SK-N-SH (cell line): Measurements from ENCODE around the gene TAF4. TPM values are rescaled to one million over a fixed set of nuclear protein-coding genes. Genes with fewer than 3 reads are reported as not detected.

Experiments
- CTCF ChIA-PET: fragments of 300-600, 350-600 bp; formaldehyde crosslinking; extraction: SDS; loops from one replicate; lab custom pipeline; 2021; lab: Yijun Ruan, JAX
- POLR2A ChIA-PET: fragments of 350-600 bp; sonication (Branson Sonifier 250); formaldehyde crosslinking; extraction: SDS; loops from one replicate; lab custom pipeline; 2020; ENCODE audit warnings: antibody characterized with exemption, inconsistent platforms; lab: Yijun Ruan, JAX
- DNase-seq: peaks from one replicate; pipeline ENCODE4 v3.0.0; 2012
- H2AFZ ChIP-seq: fragments of 200-600 bp; sonication (generic); 2 replicates; pipeline ENCODE4 v1.8.1; 2016; ENCODE audit warnings: antibody characterized with exemption, mild to moderate bottlenecking, low read depth
- H3F3A ChIP-seq: fragments of 200-600 bp; sonication (generic); replicated peaks from 2 replicates; pipeline ENCODE3; 2016; ENCODE audit warnings: antibody characterized with exemption, mild to moderate bottlenecking; ENCODE audit not compliant: insufficient read depth
- H3K27ac ChIP-seq, 2 experiments: fragments of 200-500 bp in 1 of 2; fragments of 200-600 bp in 1 of 2; sonication (Bioruptor generic) in 1 of 2; sonication (generic), shearing (Covaris generic) in 1 of 2; 2 replicates each; pipeline versions ENCODE4 v1.5.1 to v1.6.1; 2014 to 2016; ENCODE audit warnings: low read depth in 2 of 2, inconsistent platforms in 1 of 2, low read length in 1 of 2, mild to moderate bottlenecking in 1 of 2, mixed read lengths in 1 of 2
- H3K27me3 ChIP-seq: fragments of 200-600 bp; sonication (generic), shearing (Covaris generic); 2 replicates; pipeline ENCODE4 v1.6.1; 2016; ENCODE audit warnings: mixed run types; ENCODE audit not compliant: insufficient read depth
- H3K36me3 ChIP-seq, 2 experiments: fragments of 200-500 bp in 1 of 2; fragments of 200-600 bp in 1 of 2; sonication (Bioruptor generic) in 1 of 2; sonication (generic) in 1 of 2; replicated peaks in 1 of 2; 2 replicates each; pipeline versions ENCODE3 to v1.5.1; 2014 to 2016; ENCODE audit warnings: low read length in 1 of 2, mild to moderate bottlenecking in 1 of 2; ENCODE audit not compliant: insufficient read depth in 2 of 2, control insufficient read depth in 1 of 2
- H3K4me1 ChIP-seq, 2 experiments: fragments of 200-500 bp in 1 of 2; fragments of 200-600 bp in 1 of 2; sonication (Bioruptor generic) in 1 of 2; sonication (generic), shearing (Covaris generic) in 1 of 2; 2 replicates each; pipeline versions ENCODE4 v1.5.1 to v1.6.1; 2014 to 2016; ENCODE audit warnings: low read depth in 1 of 2, low read length in 1 of 2, mixed run types in 1 of 2; ENCODE audit not compliant: insufficient read depth in 2 of 2, control insufficient read depth in 1 of 2
- H3K4me2 ChIP-seq: fragments of 200-600 bp; sonication (generic), shearing (Covaris generic); 2 replicates; pipeline ENCODE4 v1.6.1; 2017; ENCODE audit warnings: mixed run types
- H3K4me3 ChIP-seq, 2 experiments: fragments of 200-500 bp in 1 of 2; fragments of 200-600 bp in 1 of 2; sonication (Bioruptor generic) in 1 of 2; sonication (generic), shearing (Covaris generic) in 1 of 2; 2 replicates each; pipeline versions ENCODE4 v1.5.1 to v1.8.1; 2014 to 2016; ENCODE audit warnings: low read depth in 2 of 2, inconsistent platforms in 1 of 2, low read length in 1 of 2, mild to moderate bottlenecking in 1 of 2, mixed read lengths in 1 of 2, moderate library complexity in 1 of 2
- H3K79me2 ChIP-seq: fragments of 200-600 bp; sonication (generic); 2 replicates; pipeline ENCODE4 v1.8.1; 2017; ENCODE audit warnings: mild to moderate bottlenecking; ENCODE audit not compliant: insufficient read depth
- H3K9ac ChIP-seq: fragments of 200-600 bp; sonication (generic); 2 replicates; pipeline ENCODE4 v1.6.1; 2017; ENCODE audit warnings: mixed run types
- H3K9me2 ChIP-seq: fragments of 200-600 bp; sonication (generic); 2 replicates; pipeline ENCODE4 v1.6.1; 2017; ENCODE audit warnings: mixed run types
- H3K9me3 ChIP-seq: fragments of 200-600 bp; sonication (generic); 2 replicates; pipeline ENCODE4 v1.6.1; 2017; ENCODE audit warnings: mixed run types, mild to moderate bottlenecking, moderate library complexity
- H4K20me1 ChIP-seq: fragments of 200-600 bp; sonication (generic); 2 replicates; pipeline ENCODE4 v1.6.1; 2017; ENCODE audit warnings: mild to moderate bottlenecking, mixed run types; ENCODE audit not compliant: insufficient read depth
- CHD2 ChIP-seq: fragments of 150-350 bp; IDR thresholded peaks from 2 replicates; pipeline ENCODE4 v1.6.1; 2018; ENCODE audit warnings: low read length; ENCODE audit not compliant: partially characterized antibody
- ELF1 ChIP-seq: IDR thresholded peaks from 2 replicates; pipeline ENCODE4 v1.4.0; 2012
- EZH2phosphoT487 ChIP-seq: fragments of 200-600 bp; sonication (generic); IDR thresholded peaks from 2 replicates; pipeline ENCODE4 v1.6.1; 2017; ENCODE audit warnings: low read depth, mixed run types, mild to moderate bottlenecking, antibody characterized with exemption, moderate library complexity, borderline replicate concordance
- FOSL2 ChIP-seq: IDR thresholded peaks from 2 replicates; pipeline ENCODE4 v1.4.0; 2012; ENCODE audit warnings: low read depth, mild to moderate bottlenecking, moderate library complexity, borderline replicate concordance
- FOXJ3 ChIP-seq: sonication (generic); formaldehyde crosslinking; IDR thresholded peaks from 2 replicates; pipeline ENCODE4 v1.5.1; 2020; ENCODE audit warnings: mild to moderate bottlenecking, missing genetic modification reagents
- FOXM1 ChIP-seq: IDR thresholded peaks from 2 replicates; pipeline ENCODE4 v1.4.0; 2012; ENCODE audit warnings: low read depth, mild to moderate bottlenecking
- GATA2 ChIP-seq: sonication (generic); formaldehyde crosslinking; IDR thresholded peaks from 2 replicates; pipeline ENCODE4 v1.5.0; 2020; ENCODE audit warnings: mild to moderate bottlenecking, missing genetic modification reagents
- JUND ChIP-seq: IDR thresholded peaks from 2 replicates; pipeline ENCODE4 v1.4.0; 2012
- MAX ChIP-seq: IDR thresholded peaks from 2 replicates; pipeline ENCODE4 v1.4.0; 2012; ENCODE audit warnings: low read depth
- NFIC ChIP-seq: IDR thresholded peaks from 2 replicates; pipeline ENCODE4 v1.4.0; 2012; ENCODE audit warnings: borderline replicate concordance
- PBX3 ChIP-seq: IDR thresholded peaks from 2 replicates; pipeline ENCODE4; 2012
- POLR2AphosphoS5 ChIP-seq: IDR thresholded peaks from 2 replicates; pipeline ENCODE4 v1.6.1; 2012; ENCODE audit warnings: low read depth, low read length
- RXRA ChIP-seq: IDR thresholded peaks from 2 replicates; pipeline ENCODE4 v1.4.0; 2012; ENCODE audit warnings: low read depth, mild to moderate bottlenecking, borderline replicate concordance
- SIN3A ChIP-seq: IDR thresholded peaks from 2 replicates; pipeline ENCODE4 v1.6.1; 2012; ENCODE audit warnings: low read depth, mild to moderate bottlenecking, low read length, moderate library complexity, borderline replicate concordance
- TCF12 ChIP-seq: IDR thresholded peaks from 2 replicates; pipeline ENCODE4 v1.4.0; 2012
- TEAD4 ChIP-seq: IDR thresholded peaks from 2 replicates; pipeline ENCODE4 v1.4.0; 2012; ENCODE audit warnings: mild to moderate bottlenecking, borderline replicate concordance; ENCODE audit not compliant: insufficient read depth
- USF1 ChIP-seq: IDR thresholded peaks from 2 replicates; pipeline ENCODE4 v1.4.0; 2012; ENCODE audit warnings: low read depth, borderline replicate concordance
- USF2 ChIP-seq: fragments of 150-350 bp; IDR thresholded peaks from 2 replicates; pipeline ENCODE4 v1.6.1; 2017; ENCODE audit warnings: antibody characterized with exemption, low read length, low read depth, borderline replicate concordance
- YY1 ChIP-seq: IDR thresholded peaks from 2 replicates; pipeline ENCODE4 v1.4.0; 2012; ENCODE audit warnings: low read depth, mild to moderate bottlenecking
- ZBTB33 ChIP-seq: IDR thresholded peaks from 2 replicates; pipeline ENCODE4 v1.4.0; 2012; ENCODE audit warnings: low read depth, borderline replicate concordance
- WGBS: methylation state at CpG from one replicate; pipeline ENCODE4 v1.1.6; 2017; ENCODE audit warnings: low lambda C conversion rate; 5-methylcytosine and 5-hydroxymethylcytosine counted together
- polyA plus RNA-seq, 3 experiments: library from polyadenylated mRNA; depleted of rRNA; stranded (reverse); fragments of >200 nt; gene quantifications; 2 replicates each; pipeline ENCODE4 v1.2.3, GENCODE V29; 2012
- TF ChIP-seq, protein P1 (sequence below): fragments of 200-600 bp; sonication (generic); IDR thresholded peaks from 2 replicates; pipeline ENCODE4 v1.6.1; 2017; ENCODE audit warnings: antibody characterized with exemption, mild to moderate bottlenecking, moderate library complexity

TAF4 gene
- polyA plus RNA-seq, 1 of the 3 experiments (the other 2 are of a cell fraction), result 4.8 TPM

DNA sequence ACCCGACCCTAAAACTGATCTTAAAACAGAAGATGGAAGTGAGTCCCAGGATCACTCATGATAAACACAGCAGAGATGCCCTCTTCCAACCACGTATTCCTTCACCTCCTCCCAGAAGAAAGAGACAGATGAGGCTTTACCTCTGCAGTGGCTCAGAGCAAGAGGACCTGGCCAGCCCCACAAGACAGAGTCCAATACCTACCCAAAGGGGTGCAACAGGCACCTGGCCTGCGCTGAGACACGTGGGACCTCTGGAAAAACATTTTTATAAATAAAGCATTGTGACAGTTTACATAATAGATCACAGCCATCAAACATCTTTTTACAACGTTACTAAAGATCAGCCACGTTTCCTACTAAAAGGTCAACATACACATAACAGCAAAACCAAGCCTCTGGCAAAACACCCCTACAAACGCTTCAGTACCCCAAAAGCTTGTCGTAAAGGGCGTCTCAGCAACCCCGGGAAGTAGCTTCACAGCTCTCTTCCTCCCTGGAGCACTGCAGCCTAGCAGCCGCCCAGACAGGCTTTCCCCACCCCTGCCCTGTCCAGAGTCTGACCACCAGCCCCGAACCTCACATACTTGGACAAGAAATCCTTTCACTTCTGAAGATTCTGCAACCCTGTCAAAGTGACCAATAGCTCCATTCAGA lies 2.9 kb downstream of the TAF4 start:
- no peak for DNase-seq
- no peaks in the 10 kb centered on the region for H3K9me3 ChIP-seq
- TF ChIP-seq USF1 (no peak), TEAD4 (no peak), GATA2 (no peak), SIN3A (no peak), EZH2phosphoT487 (no peak), ELF1 (no peak), FOXM1 (no peak), NFIC (no peak), USF2 (no peak), CHD2 (no peak), TCF12 (no peak), POLR2AphosphoS5 (no peak), FOXJ3 (no peak)
- TF ChIP-seq, all 33 proteins: peak for 0
- ChIA-PET CTCF (interaction anchor here (1.1 to 4.2 kb wide), 4 partner anchors 43 to 52 kb away, joined by 3 to 16 read pairs (median 8); no protein-coding TSS in a partner anchor), POLR2A (interaction anchor here (1.3 kb wide), 1 partner anchor 59 kb away, joined by 3 read pairs; no protein-coding TSS in a partner anchor)
- peaks cover 55% of the 10 kb centered on the region for H4K20me1 ChIP-seq
- no peak overlapping the region for H3K27ac ChIP-seq
- H2AFZ ChIP-seq, result no peak overlapping the region
- peaks cover 54% of the 10 kb centered on the region for H3K79me2 ChIP-seq
- H3K4me2 ChIP-seq, result peak overlapping the region; percentile 89
- no peak overlapping the region for H3K4me3 ChIP-seq
- peaks cover 6% of the 10 kb centered on the region for H3F3A ChIP-seq
- H3K36me3 ChIP-seq, result peaks cover 0 to 5% of the 10 kb centered on the region in 2 experiments
- no peaks in the 10 kb centered on the region for H3K9me2 ChIP-seq
- peaks cover 20 to 27% of the 10 kb centered on the region in 2 experiments; a peak in 3 of 4 replicates for H3K4me1 ChIP-seq
- no peak overlapping the region for H3K9ac ChIP-seq
- WGBS, result 92% methylated on average over 11 of the region's 12 CpGs
- H3K27me3 ChIP-seq, result no peaks in the 10 kb centered on the region

- H3K36me3 ChIP-seq, result peaks cover 0 to 5% of the 10 kb centered on the region in 2 experiments
- H3F3A ChIP-seq, result peaks cover 5% of the 10 kb centered on the region
- H3K4me1 ChIP-seq, result peaks cover 13 to 18% of the 10 kb centered on the region in 2 experiments; a peak in 3 of 4 replicates
- H2AFZ ChIP-seq, result no peak overlapping the region
- ChIA-PET POLR2A (no interaction called here), CTCF (interaction anchor here (1.3 to 4.2 kb wide), 2 partner anchors 51 to 77 kb away, joined by 3 to 16 read pairs; no protein-coding TSS in a partner anchor)
- H3K4me3 ChIP-seq, result no peak overlapping the region
- no peak overlapping the region for H3K9ac ChIP-seq
- H3K9me2 ChIP-seq, result no peaks in the 10 kb centered on the region
- no peak overlapping the region for H3K27ac ChIP-seq
- H4K20me1 ChIP-seq, result peaks cover 55% of the 10 kb centered on the region
- H3K79me2 ChIP-seq, result peaks cover 59% of the 10 kb centered on the region
- 94% methylated on average over 8 of the region's 8 CpGs for WGBS
- DNase-seq, result no peak
- H3K4me2 ChIP-seq, result no peak overlapping the region
- no peaks in the 10 kb centered on the region for H3K27me3 ChIP-seq
- no peaks in the 10 kb centered on the region for H3K9me3 ChIP-seq
- TF ChIP-seq TEAD4, result no peak
- TF ChIP-seq ZBTB33, result no peak
- no peak for TF ChIP-seq FOSL2
- TF ChIP-seq, protein P1, sequence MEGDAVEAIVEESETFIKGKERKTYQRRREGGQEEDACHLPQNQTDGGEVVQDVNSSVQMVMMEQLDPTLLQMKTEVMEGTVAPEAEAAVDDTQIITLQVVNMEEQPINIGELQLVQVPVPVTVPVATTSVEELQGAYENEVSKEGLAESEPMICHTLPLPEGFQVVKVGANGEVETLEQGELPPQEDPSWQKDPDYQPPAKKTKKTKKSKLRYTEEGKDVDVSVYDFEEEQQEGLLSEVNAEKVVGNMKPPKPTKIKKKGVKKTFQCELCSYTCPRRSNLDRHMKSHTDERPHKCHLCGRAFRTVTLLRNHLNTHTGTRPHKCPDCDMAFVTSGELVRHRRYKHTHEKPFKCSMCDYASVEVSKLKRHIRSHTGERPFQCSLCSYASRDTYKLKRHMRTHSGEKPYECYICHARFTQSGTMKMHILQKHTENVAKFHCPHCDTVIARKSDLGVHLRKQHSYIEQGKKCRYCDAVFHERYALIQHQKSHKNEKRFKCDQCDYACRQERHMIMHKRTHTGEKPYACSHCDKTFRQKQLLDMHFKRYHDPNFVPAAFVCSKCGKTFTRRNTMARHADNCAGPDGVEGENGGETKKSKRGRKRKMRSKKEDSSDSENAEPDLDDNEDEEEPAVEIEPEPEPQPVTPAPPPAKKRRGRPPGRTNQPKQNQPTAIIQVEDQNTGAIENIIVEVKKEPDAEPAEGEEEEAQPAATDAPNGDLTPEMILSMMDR, result no peak
- TF ChIP-seq PBX3, result no peak
- TF ChIP-seq GATA2, result no peak
- no peak for TF ChIP-seq RXRA
- no peak for TF ChIP-seq JUND
- no peak for TF ChIP-seq FOXJ3
- no peak for TF ChIP-seq NFIC
- no peak for TF ChIP-seq MAX
- no peak for TF ChIP-seq YY1
Measured at GRCh38 chr20:62061851-62062423, 3.7 kb downstream of the TAF4 start.
